Neuron (in vitro differentiated cells): ENCODE results near the gene NOS1.

Experiments
- H2AFZ ChIP-seq: one replicate; pipeline ENCODE4 v1.6.1; 2013; ENCODE audit warnings: low read depth, mild to moderate bottlenecking, inconsistent platforms, low read length, moderate library complexity
- H3K27me3 ChIP-seq: one replicate; pipeline ENCODE4 v1.6.1; 2013; ENCODE audit warnings: low read length; ENCODE audit not compliant: insufficient read depth
- H3K36me3 ChIP-seq: one replicate; pipeline ENCODE4 v1.6.1; 2013; ENCODE audit warnings: low read length; ENCODE audit not compliant: insufficient read depth
- H3K4me1 ChIP-seq: one replicate; pipeline ENCODE4 v1.6.1; 2013; ENCODE audit warnings: low read length; ENCODE audit not compliant: insufficient read depth
- H3K4me3 ChIP-seq: 2 replicates; pipeline ENCODE4 v1.5.1; 2013; ENCODE audit warnings: mild to moderate bottlenecking, low read length, moderate library complexity
- H3K9me3 ChIP-seq: one replicate; pipeline ENCODE4 v1.6.1; 2013; ENCODE audit warnings: low read length

NOS1 gene

GRCh38 chr12:117162633-117163032, 198.8 kb downstream of the NOS1 start:
- no peak overlapping the region for H3K4me3 ChIP-seq
- no peaks in the 10 kb centered on the region for H3K9me3 ChIP-seq
- H3K4me1 ChIP-seq: no peaks in the 10 kb centered on the region
- peaks cover 92% of the 10 kb centered on the region for H3K36me3 ChIP-seq
- H2AFZ ChIP-seq: no peak overlapping the region
- H3K27me3 ChIP-seq: no peaks in the 10 kb centered on the region

DNA sequence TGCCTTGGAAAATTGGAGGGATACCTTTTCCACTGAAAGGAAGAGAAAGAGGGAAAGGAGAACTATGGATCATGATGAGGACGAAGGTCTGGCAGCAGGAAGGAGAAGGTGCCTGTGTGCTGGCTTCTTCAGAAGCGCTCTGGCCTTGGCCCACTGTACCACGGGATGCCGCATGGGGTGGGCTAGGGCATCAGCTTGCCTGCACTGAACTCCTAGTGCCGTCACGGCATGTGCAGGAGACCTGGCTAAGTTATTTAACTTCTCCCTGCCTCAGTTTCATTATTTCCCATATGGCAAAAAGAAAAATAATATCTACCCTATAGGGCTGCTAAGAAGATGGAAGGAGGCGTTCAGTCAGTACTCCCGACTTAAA, 199.3 kb downstream of the NOS1 start:
- Histone ChIP-seq H3K36me3 (peaks cover 91% of the 10 kb centered on the region), H3K4me3 (no peak overlapping the region), H3K27me3 (no peaks in the 10 kb centered on the region), H2AFZ (no peak overlapping the region), H3K9me3 (no peaks in the 10 kb centered on the region), H3K4me1 (no peaks in the 10 kb centered on the region)

GRCh38 chr12:117161460-117162166, 199.8 kb downstream of the NOS1 start:
- Histone ChIP-seq H3K27me3 (no peaks in the 10 kb centered on the region), H3K9me3 (no peaks in the 10 kb centered on the region), H3K4me3 (no peak overlapping the region), H3K36me3 (peaks cover 91% of the 10 kb centered on the region), H2AFZ (no peak overlapping the region), H3K4me1 (no peaks in the 10 kb centered on the region)

- Histone ChIP-seq H3K36me3 (peaks cover 91% of the 10 kb centered on the region), H2AFZ (no peak overlapping the region)
Measured at GRCh38 chr12:117159674-117160073, 201.8 kb downstream of the NOS1 start.

GRCh38 chr12:117158911-117159553, 202.4 kb downstream of the NOS1 start:
- Histone ChIP-seq H3K4me3 (no peak overlapping the region), H2AFZ (no peak overlapping the region), H3K4me1 (no peaks in the 10 kb centered on the region), H3K27me3 (no peaks in the 10 kb centered on the region), H3K36me3 (peaks cover 93% of the 10 kb centered on the region), H3K9me3 (no peaks in the 10 kb centered on the region)

More at GRCh38 chr12:117159674-117160073, 201.8 kb downstream of the NOS1 start:
- no peaks in the 10 kb centered on the region for H3K4me1 ChIP-seq
- H3K4me3 ChIP-seq: no peak overlapping the region
- H3K9me3 ChIP-seq: no peaks in the 10 kb centered on the region
- H3K27me3 ChIP-seq: no peaks in the 10 kb centered on the region
